Measurements from ENCODE around the gene USP6NL.

Gene USP6NL

GRCh38 chr10:11478807-11479206, 132.6 kb downstream of the USP6NL start:
- DNase-seq (ENCODE audit: low spot score) = no peak

DNA sequence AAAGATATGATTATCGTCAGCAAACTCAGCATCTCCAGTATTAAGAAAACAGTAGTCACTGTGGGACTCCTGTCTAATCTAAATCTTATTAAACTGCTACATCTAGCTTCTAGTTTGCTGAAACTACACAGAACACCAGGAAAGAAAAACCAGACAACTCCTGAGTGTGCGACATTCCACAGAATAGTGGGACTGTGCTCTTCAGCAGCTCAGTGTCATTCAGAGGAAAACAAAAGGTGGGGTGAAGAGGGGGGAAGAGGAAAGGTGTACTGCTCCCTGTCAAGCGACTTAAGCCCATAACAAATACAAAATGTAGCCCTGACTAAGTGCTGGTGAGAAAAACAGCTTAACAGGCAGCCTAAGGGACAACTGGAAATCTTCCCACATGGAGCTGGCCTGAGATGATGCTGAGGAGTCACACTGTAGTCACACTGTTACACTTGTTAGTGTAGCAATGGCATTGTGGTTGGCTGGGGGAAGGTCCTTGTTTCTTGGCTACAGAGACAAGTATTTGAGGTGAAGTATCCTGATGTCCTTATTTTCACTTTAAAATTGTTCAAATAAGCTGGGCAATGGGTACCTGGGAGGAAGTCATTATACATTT, 135.5 kb downstream of the USP6NL start:
- no peak for DNase-seq (ENCODE audit: low spot score)

DNA sequence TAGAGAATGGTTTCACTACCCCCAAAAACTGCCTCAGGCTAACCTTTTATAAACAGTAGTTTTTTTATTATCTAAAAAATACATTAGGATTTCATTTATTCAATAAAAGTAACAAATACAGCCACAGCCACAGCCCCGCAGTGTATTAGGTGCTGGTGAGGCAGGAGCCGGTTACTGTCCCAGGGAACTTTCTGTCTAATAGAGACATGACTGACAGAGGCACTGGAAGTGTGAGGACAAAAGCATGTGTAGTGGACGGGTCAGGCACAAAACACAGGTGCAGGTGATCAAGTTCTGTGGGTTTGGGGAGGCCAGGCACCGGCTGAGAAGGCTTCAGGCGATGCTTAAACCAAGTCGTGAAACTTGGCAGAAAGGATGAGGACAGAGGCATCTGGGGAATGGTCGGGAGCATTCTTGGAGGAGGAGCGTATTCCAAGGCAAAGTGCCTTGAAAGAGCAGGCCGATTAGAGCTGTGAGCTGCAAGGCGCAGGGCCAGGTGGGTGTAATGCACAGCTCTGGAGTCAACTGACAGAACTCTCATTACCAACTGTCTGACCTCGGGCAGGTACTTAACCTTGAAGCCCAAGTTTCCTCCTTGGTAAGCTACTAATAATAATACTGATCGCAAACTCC, 138.2 kb downstream of the USP6NL start:
- no peak for DNase-seq (ENCODE audit: low spot score)

DNA sequence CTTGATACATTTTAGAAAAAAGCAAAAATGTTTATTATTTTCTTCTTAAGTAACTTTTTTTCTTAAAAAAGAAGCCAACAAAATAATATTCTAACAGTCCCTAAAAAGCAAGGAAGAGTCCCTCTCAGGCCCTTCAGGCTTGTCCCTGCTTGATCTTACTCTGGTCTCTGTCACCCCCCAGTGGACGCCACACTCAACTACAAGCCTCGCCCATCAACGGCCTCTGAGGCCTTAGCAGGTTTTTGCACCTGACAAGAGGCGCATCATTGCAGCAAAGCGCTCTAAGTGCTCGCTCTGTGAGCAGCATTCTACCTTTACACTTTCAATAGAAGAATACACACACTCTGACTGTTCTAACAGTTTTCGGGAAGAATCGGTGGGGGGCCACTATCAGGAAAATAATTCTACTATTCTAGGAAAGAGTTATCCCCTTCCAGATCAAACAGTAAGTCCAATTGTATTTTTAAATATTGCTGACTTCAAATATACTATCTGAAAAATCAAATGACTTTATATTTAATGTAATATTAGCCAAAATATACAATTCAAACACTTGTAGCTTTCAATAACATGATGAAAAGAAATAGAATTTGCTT, 139.2 kb downstream of the USP6NL start:
- DNase-seq (ENCODE audit: low spot score) = peak; percentile 71

DNA sequence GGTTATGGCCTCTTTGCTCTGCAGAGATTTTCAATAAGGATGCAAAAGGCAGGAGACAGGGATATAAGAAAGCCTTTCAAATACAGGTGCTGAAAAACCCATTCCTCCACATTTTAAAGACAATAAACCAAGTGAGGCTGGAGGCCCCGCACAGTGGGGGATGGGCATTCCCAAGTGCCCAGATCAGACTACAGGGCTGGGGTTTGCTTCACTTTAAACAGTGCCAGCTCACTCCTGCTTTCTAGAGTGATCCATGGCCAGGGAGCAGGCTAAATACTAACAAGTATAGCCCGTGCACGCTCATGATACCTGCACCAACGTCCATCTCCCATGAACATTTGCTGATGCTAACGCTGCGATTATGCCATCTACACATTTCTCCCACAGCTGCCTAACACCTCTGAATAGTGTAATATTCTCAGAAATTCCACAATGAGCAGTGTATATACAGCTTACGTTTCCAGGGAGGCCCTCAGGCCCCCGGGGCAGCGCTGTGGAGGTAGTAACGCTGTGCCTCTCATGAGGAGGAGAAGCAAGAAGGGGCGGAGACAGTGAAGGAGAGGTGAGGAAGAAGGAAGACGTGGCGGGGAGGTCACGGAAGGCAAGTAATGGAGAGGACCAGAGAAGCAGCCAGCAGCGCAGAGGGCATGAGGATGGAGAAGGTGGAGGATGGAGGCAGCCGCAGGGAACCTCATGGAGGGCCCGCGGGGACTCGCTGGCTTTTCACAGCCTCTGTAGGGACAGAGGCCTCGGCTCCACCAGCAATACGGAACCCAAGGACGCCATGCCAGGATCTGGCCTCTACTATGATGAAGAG, 141.7 kb downstream of the USP6NL start:
- no peak for DNase-seq (ENCODE audit: low spot score)

GRCh38 chr10:11468126-11468742, 143.2 kb downstream of the USP6NL start:
- no peak for DNase-seq (ENCODE audit: low spot score)

GRCh38 chr10:11465406-11465805, 146.0 kb downstream of the USP6NL start:
- DNase-seq (ENCODE audit: low spot score) = no peak

- no peak for DNase-seq (ENCODE audit: low spot score)
Measured at GRCh38 chr10:11463111-11463510, 148.3 kb downstream of the USP6NL start.

DNA sequence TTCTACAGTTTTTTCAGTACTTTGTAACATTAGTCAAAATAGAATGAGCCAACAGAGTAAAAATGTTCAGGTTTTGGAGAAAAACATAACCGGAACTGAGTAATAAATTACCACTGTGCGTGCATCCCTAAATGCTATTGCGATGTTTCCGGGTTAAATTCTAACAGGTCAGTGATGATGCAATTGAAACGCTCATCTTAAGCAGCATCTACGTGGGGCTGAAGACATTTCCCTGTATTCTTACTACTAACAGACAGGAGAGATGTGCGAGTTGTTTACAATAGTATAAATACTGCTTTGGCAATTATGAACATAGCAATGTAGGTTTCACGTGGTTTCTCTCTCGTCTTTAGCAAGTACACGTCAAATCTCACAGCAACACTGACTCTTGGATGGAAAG, 149.4 kb downstream of the USP6NL start:
- no peak for DNase-seq (ENCODE audit: low spot score)

GRCh38 chr10:11457336-11457735, 154.1 kb downstream of the USP6NL start:
- no peak for DNase-seq (ENCODE audit: low spot score)

DNA sequence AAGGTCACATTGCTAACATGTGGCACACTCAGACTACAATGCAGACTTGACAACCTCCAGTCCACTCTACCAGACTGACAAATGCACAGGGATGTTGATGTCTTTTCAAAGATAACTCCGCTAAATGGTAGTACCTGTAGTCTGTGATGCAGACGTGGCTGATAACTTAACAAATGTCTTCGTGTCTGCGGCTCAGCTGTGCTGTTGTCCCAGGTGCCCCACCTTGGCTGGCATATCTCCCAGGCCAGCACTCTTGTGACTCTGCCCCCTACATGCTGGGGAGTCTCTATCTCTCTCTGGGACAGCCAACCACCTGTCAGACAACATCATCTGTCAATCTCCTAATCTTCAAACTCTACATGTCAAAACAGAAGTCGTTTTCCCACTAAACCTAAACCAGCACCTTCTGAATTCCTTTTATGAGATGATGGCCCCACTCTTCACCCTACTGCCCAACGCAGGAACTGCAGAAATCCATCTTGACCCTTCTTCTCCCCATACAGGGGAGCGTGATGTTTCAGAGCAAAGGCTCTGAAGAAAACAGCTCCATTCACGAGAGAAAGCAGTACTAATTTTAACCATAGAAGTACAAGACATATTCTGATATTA, 156.4 kb downstream of the USP6NL start:
- no peak for DNase-seq (ENCODE audit: low spot score)

GRCh38 chr10:11454160-11454559, 157.3 kb downstream of the USP6NL start:
- no peak for DNase-seq (ENCODE audit: low spot score)

GRCh38 chr10:11451640-11452260, 159.7 kb downstream of the USP6NL start:
- DNase-seq (ENCODE audit: low spot score) = no peak

DNA sequence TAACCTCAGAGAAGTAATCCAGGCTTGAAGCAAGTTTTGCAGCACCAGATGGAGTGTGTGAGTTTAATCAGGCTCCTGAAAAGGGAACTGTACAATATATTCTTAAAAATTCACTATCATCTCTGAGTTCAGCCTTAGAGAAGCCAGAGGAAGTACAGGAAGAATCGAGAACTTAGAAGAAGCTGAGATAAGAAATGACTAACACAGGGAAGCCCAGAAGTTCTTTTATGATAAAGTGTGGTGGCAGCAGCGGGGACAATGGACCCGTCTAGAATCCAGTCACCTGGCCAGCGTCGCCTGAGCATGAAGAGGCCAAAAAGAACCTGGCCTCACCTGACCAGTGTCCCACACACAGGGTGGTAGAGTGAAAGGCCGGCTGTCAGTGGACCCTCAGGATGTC, 161.0 kb downstream of the USP6NL start:
- DNase-seq (ENCODE audit: low spot score) = no peak

GRCh38 chr10:11449761-11450160, 161.7 kb downstream of the USP6NL start:
- DNase-seq (ENCODE audit: low spot score) = no peak

- DNase-seq (ENCODE audit: low spot score) = no peak
Measured at GRCh38 chr10:11448545-11449244, 162.8 kb downstream of the USP6NL start.

GRCh38 chr10:11448190-11448544, 163.3 kb downstream of the USP6NL start:
- no peak for DNase-seq (ENCODE audit: low spot score)

GRCh38 chr10:11447586-11447985, 163.9 kb downstream of the USP6NL start:
- DNase-seq (ENCODE audit: low spot score) = no peak

- DNase-seq (ENCODE audit: low spot score) = no peak
Measured at GRCh38 chr10:11446864-11447263, 164.6 kb downstream of the USP6NL start.

DNA sequence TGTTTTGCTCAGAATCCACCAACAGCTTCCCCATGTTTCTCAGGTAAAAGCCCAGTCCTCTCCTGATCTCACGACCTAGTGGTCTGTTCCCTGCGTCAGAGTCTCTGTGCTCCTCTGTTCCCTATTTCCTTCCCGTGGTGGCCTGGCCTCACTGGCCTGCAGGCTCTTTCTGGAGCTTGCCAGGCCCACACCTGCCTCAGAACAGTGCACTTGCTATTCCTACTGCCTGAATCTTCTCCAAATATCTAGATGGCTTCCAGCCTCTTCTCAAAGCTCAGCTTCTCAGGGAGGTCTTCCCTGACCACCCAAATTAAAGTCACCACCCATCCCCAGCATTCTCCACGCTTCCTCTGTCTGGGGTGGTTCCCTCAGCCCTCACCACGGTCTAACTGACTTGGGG, 165.3 kb downstream of the USP6NL start:
- no peak for DNase-seq (ENCODE audit: low spot score)

Measured in CD4-positive, alpha-beta T cell treated with Interleukin-6 at 100 ng/mL for 8 hours (primary cell).